Measurements from ENCODE around the gene DCAF4. TPM values are rescaled to one million over a fixed set of nuclear protein-coding genes. Genes with fewer than 3 reads are reported as not detected.

DCAF4 gene
- total RNA-seq, result 10 to 100 TPM; 13.6 to 15.6 TPM

- peaks cover 9% of the 10 kb centered on the region for H3K4me1 Mint-ChIP-seq
- ChIA-PET POLR2A (interaction anchor here (0.7 to 2.1 kb wide), 6 partner anchors 9 to 443 kb away, joined by 3 to 8 read pairs (median 4); partner anchors contain the start of genes DPF3 and RBM25), CTCF (interaction anchor here (0.6 to 1.2 kb wide), 3 partner anchors 22 to 201 kb away, joined by 3 to 10 read pairs (median 3); no protein-coding TSS in a partner anchor)
- peak within 1 kb of the TSS; percentile 83 for H3K27ac Mint-ChIP-seq
- no peaks in the 10 kb centered on the region for H3K36me3 Mint-ChIP-seq (ENCODE audit: low read depth)
- H3K9me3 Mint-ChIP-seq, result no peaks in the 10 kb centered on the region
- peak within 1 kb of the TSS; percentile 96 for H3K4me3 Mint-ChIP-seq
- DNase-seq, result peak; percentile 97
- H3K27me3 Mint-ChIP-seq, result peaks cover 20% of the 10 kb centered on the region
Observed at GRCh38 chr14:72926292-72927028, at the start of gene DCAF4. Gene DCAF4 (plus strand): TSS chr14:72926464. CDS start chr14:72937979, 11,515 bp downstream.

GRCh38 chr14:72876710-72877063 lies 49.6 kb upstream of the DCAF4 start:
- no peak overlapping the region for H3K27ac Mint-ChIP-seq
- CTCF ChIA-PET, result no interaction called here

GRCh38 chr14:72878746-72879145 lies 47.5 kb upstream of the DCAF4 start:
- Mint-ChIP-seq H3K4me3 (no peak overlapping the region), H3K4me1 (peaks cover 35% of the 10 kb centered on the region), H3K27me3 (no peaks in the 10 kb centered on the region), H3K9me3 (no peaks in the 10 kb centered on the region), H3K36me3 (ENCODE audit: low read depth) (peaks cover 44% of the 10 kb centered on the region), H3K27ac (no peak overlapping the region)
- ChIA-PET POLR2A (no interaction called here), CTCF (no interaction called here)
- no peak for DNase-seq

More at GRCh38 chr14:72876710-72877063, 49.6 kb upstream of the DCAF4 start:
- DNase-seq, result no peak
- Mint-ChIP-seq H3K27me3 (no peaks in the 10 kb centered on the region), H3K9me3 (peaks cover 3% of the 10 kb centered on the region), H3K4me3 (no peak overlapping the region), H3K36me3 (ENCODE audit: low read depth) (peaks cover 35% of the 10 kb centered on the region), H3K4me1 (peaks cover 18% of the 10 kb centered on the region)
- POLR2A ChIA-PET, result no interaction called here

- POLR2A ChIA-PET, result no interaction called here
- Mint-ChIP-seq H3K27me3 (no peaks in the 10 kb centered on the region), H3K4me1 (peaks cover 41% of the 10 kb centered on the region), H3K36me3 (ENCODE audit: low read depth) (peaks cover 43% of the 10 kb centered on the region), H3K4me3 (no peak overlapping the region), H3K27ac (no peak overlapping the region), H3K9me3 (no peaks in the 10 kb centered on the region)
- CTCF ChIA-PET, result no interaction called here
- no peak for DNase-seq
Observed at GRCh38 chr14:72879431-72879830, 46.8 kb upstream of the DCAF4 start.

- DNase-seq, result no peak
- no peaks in the 10 kb centered on the region for H3K9me3 Mint-ChIP-seq
- H3K4me3 Mint-ChIP-seq, result no peak overlapping the region
- H3K4me1 Mint-ChIP-seq, result peaks cover 43% of the 10 kb centered on the region
- ChIA-PET POLR2A (no interaction called here), CTCF (no interaction called here)
- H3K27me3 Mint-ChIP-seq, result no peaks in the 10 kb centered on the region
- no peak overlapping the region for H3K27ac Mint-ChIP-seq
- peaks cover 37% of the 10 kb centered on the region for H3K36me3 Mint-ChIP-seq (ENCODE audit: low read depth)
Observed at GRCh38 chr14:72880164-72880563, 46.1 kb upstream of the DCAF4 start.

GRCh38 chr14:72880820-72881219 lies 45.4 kb upstream of the DCAF4 start:
- POLR2A ChIA-PET, result no interaction called here
- Mint-ChIP-seq H3K9me3 (no peaks in the 10 kb centered on the region), H3K36me3 (ENCODE audit: low read depth) (peaks cover 39% of the 10 kb centered on the region), H3K27me3 (no peaks in the 10 kb centered on the region), H3K4me1 (peaks cover 43% of the 10 kb centered on the region), H3K27ac (peak overlapping the region; percentile 4), H3K4me3 (no peak overlapping the region)
- DNase-seq, result no peak
- CTCF ChIA-PET, result interaction anchor here (0.9 to 1.1 kb wide), 2 partner anchors 67 to 440 kb away, joined by 3 read pairs; no protein-coding TSS in a partner anchor

- H3K36me3 Mint-ChIP-seq (ENCODE audit: low read depth), result peaks cover 42% of the 10 kb centered on the region
- H3K27ac Mint-ChIP-seq, result no peak overlapping the region
- ChIA-PET CTCF (interaction anchor here (1.1 kb wide), 1 partner anchor 441 kb away, joined by 3 read pairs; no protein-coding TSS in a partner anchor), POLR2A (interaction anchor here (1.0 kb wide), 1 partner anchor 13 kb away, joined by 3 read pairs; the partner anchor contains the start of gene DPF3)
- H3K9me3 Mint-ChIP-seq, result no peaks in the 10 kb centered on the region
- H3K4me1 Mint-ChIP-seq, result peaks cover 43% of the 10 kb centered on the region
- H3K27me3 Mint-ChIP-seq, result no peaks in the 10 kb centered on the region
- no peak for DNase-seq
- H3K4me3 Mint-ChIP-seq, result no peak overlapping the region
Observed at GRCh38 chr14:72881543-72881942, 44.7 kb upstream of the DCAF4 start.

GRCh38 chr14:72882047-72882446 lies 44.2 kb upstream of the DCAF4 start:
- CTCF ChIA-PET, result interaction anchor here (0.6 to 1.1 kb wide), 2 partner anchors 365 to 442 kb away, joined by 3 read pairs; no protein-coding TSS in a partner anchor

GRCh38 chr14:72882463-72882862 lies 43.8 kb upstream of the DCAF4 start:
- DNase-seq, result no peak
- peaks cover 2% of the 10 kb centered on the region for H3K27me3 Mint-ChIP-seq
- ChIA-PET CTCF (interaction anchor here (0.6 to 1.7 kb wide), 2 partner anchors 12 to 365 kb away, joined by 3 read pairs; no protein-coding TSS in a partner anchor), POLR2A (interaction anchor here (1.0 kb wide), 1 partner anchor 12 kb away, joined by 3 read pairs; the partner anchor contains the start of gene DPF3)
- H3K4me3 Mint-ChIP-seq, result no peak overlapping the region
- no peaks in the 10 kb centered on the region for H3K9me3 Mint-ChIP-seq
- H3K36me3 Mint-ChIP-seq (ENCODE audit: low read depth), result peaks cover 45% of the 10 kb centered on the region
- peaks cover 43% of the 10 kb centered on the region for H3K4me1 Mint-ChIP-seq
- no peak overlapping the region for H3K27ac Mint-ChIP-seq

More at GRCh38 chr14:72882047-72882446, 44.2 kb upstream of the DCAF4 start:
- Mint-ChIP-seq H3K27me3 (no peaks in the 10 kb centered on the region), H3K9me3 (no peaks in the 10 kb centered on the region), H3K4me1 (peaks cover 43% of the 10 kb centered on the region), H3K27ac (no peak overlapping the region), H3K4me3 (no peak overlapping the region), H3K36me3 (ENCODE audit: low read depth) (peaks cover 42% of the 10 kb centered on the region)
- POLR2A ChIA-PET, result interaction anchor here (1.0 kb wide), 1 partner anchor 12 kb away, joined by 3 read pairs; the partner anchor contains the start of gene DPF3
- no peak for DNase-seq

- H3K27ac Mint-ChIP-seq, result no peak overlapping the region
- no peak for DNase-seq
- peaks cover 47% of the 10 kb centered on the region for H3K36me3 Mint-ChIP-seq (ENCODE audit: low read depth)
- H3K4me3 Mint-ChIP-seq, result no peak overlapping the region
- ChIA-PET POLR2A (interaction anchor here (0.6 kb wide), 1 partner anchor 11 kb away, joined by 3 read pairs; the partner anchor contains the start of gene DPF3), CTCF (interaction anchor here (0.7 to 1.7 kb wide), 2 partner anchors 11 to 253 kb away, joined by 3 read pairs; partner anchors contain the start of gene PSEN1)
- peaks cover 3% of the 10 kb centered on the region for H3K27me3 Mint-ChIP-seq
- H3K4me1 Mint-ChIP-seq, result peaks cover 45% of the 10 kb centered on the region
- no peaks in the 10 kb centered on the region for H3K9me3 Mint-ChIP-seq
Observed at GRCh38 chr14:72883109-72883508, 43.2 kb upstream of the DCAF4 start.

- no peak overlapping the region for H3K27ac Mint-ChIP-seq
- peaks cover 8% of the 10 kb centered on the region for H3K27me3 Mint-ChIP-seq
- ChIA-PET CTCF (interaction anchor here (0.7 to 1.7 kb wide), 3 partner anchors 10 to 253 kb away, joined by 3 read pairs; partner anchors contain the start of gene PSEN1), POLR2A (interaction anchor here (0.6 kb wide), 1 partner anchor 10 kb away, joined by 3 read pairs; the partner anchor contains the start of gene DPF3)
- peak overlapping the region; percentile 36 for H3K4me3 Mint-ChIP-seq
- H3K9me3 Mint-ChIP-seq, result no peaks in the 10 kb centered on the region
- DNase-seq, result peak; percentile 56
- H3K4me1 Mint-ChIP-seq, result peaks cover 51% of the 10 kb centered on the region
- peaks cover 45% of the 10 kb centered on the region for H3K36me3 Mint-ChIP-seq (ENCODE audit: low read depth)
Observed at GRCh38 chr14:72883961-72884360, 42.3 kb upstream of the DCAF4 start.

GRCh38 chr14:72884386-72884785 lies 41.9 kb upstream of the DCAF4 start:
- Mint-ChIP-seq H3K4me1 (peaks cover 55% of the 10 kb centered on the region), H3K9me3 (no peaks in the 10 kb centered on the region), H3K4me3 (no peak overlapping the region), H3K27ac (peak overlapping the region; percentile 19), H3K27me3 (peaks cover 11% of the 10 kb centered on the region), H3K36me3 (ENCODE audit: low read depth) (peaks cover 45% of the 10 kb centered on the region)
- CTCF ChIA-PET, result interaction anchor here (0.7 to 1.7 kb wide), 2 partner anchors 10 to 18 kb away, joined by 3 read pairs; no protein-coding TSS in a partner anchor
- POLR2A ChIA-PET, result no interaction called here
- DNase-seq, result no peak

- ChIA-PET CTCF (interaction anchor here (0.8 to 1.0 kb wide), 2 partner anchors 371 to 374 kb away, joined by 3 to 4 read pairs; no protein-coding TSS in a partner anchor), POLR2A (interaction anchor here (1.1 kb wide), 1 partner anchor 24 kb away, joined by 3 read pairs; no protein-coding TSS in a partner anchor)
- H3K27ac Mint-ChIP-seq, result no peak overlapping the region
- H3K4me1 Mint-ChIP-seq, result peaks cover 44% of the 10 kb centered on the region
- DNase-seq, result no peak
- no peaks in the 10 kb centered on the region for H3K9me3 Mint-ChIP-seq
- H3K36me3 Mint-ChIP-seq (ENCODE audit: low read depth), result peaks cover 29% of the 10 kb centered on the region
- H3K4me3 Mint-ChIP-seq, result no peak overlapping the region
- H3K27me3 Mint-ChIP-seq, result peaks cover 36% of the 10 kb centered on the region
Observed at GRCh38 chr14:72887514-72887913, 38.8 kb upstream of the DCAF4 start.

Measured in activated CD4-positive, alpha-beta memory T cell treated with anti-CD3 and anti-CD28 coated beads, Interleukin-2, amount 10 ng/mL, durations not matched to agents 7 days and 5 days (primary cell).